ENCODE measurements around the gene CCNE1.
A peak's percentile ranks its signal among the peaks of the same experiment; 100 is the strongest.

GRCh38 chr19:29785955-29786589, 25.7 kb upstream of the CCNE1 start:
- peak; percentile 64; the same call in 1 of the 2 replicates for TF ChIP-seq CTCF (tag by site-specific recombination; IDR thresholded peaks at IDR 0.05)
- TF ChIP-seq ZNF610 (tag by site-specific recombination; IDR thresholded peaks at IDR 0.05; ENCODE audit: borderline replicate concordance): no peak
- no peak for TF ChIP-seq ZBTB8A (tag by site-specific recombination; IDR thresholded peaks at IDR 0.05)
- no peak for TF ChIP-seq PATZ1 (tag by site-specific recombination; IDR thresholded peaks at IDR 0.05)
- no peak for TF ChIP-seq ZNF510 (tag by site-specific recombination; IDR thresholded peaks at IDR 0.05; ENCODE audit: insufficient replicate concordance)
- TF ChIP-seq ATF2 (tag by site-specific recombination; IDR thresholded peaks at IDR 0.05; ENCODE audit: low read depth): no peak
- TF ChIP-seq KLF16 (tag by site-specific recombination; IDR thresholded peaks at IDR 0.05): no peak
- no peak for TF ChIP-seq ZNF792 (tag by site-specific recombination; IDR thresholded peaks at IDR 0.05)
- no peak for TF ChIP-seq REST (tag by site-specific recombination; IDR thresholded peaks at IDR 0.05)
- no peak for TF ChIP-seq ZNF548 (tag by site-specific recombination; IDR thresholded peaks at IDR 0.05)

All from HEK293 (cell line).